Measurements from ENCODE around the gene IGF2R.

GRCh38 chr6:159999240-159999671 lies 30.4 kb downstream of the IGF2R start:
- TF ChIP-seq CTCF (IDR thresholded peaks at IDR 0.05; ENCODE audit: low read depth, low read length, poor library complexity, severe bottlenecking) (no peak), EZH2phosphoT487 (IDR thresholded peaks at IDR 0.05; ENCODE audit: borderline replicate concordance, low read length) (no peak)
